Medulla oblongata (tissue), 1 donor: ENCODE measurements around the gene ZNF341.
"Not testable (repeated sequence)": the region's sequence is repeated elsewhere in the genome, so short reads cannot be mapped to it uniquely, and the experiment has no call there.

ENCODE experiments used
- DNase-seq: peaks from one replicate; pipeline ENCODE4 v3.0.0-alpha.2; 2015; ENCODE audit errors: extremely low spot score

Gene ZNF341

GRCh38 chr20:33728463-33728862, 3.3 kb upstream of the ZNF341 start:
- no peak for DNase-seq

GRCh38 chr20:33729101-33729500, 2.7 kb upstream of the ZNF341 start:
- no peak for DNase-seq

GRCh38 chr20:33730946-33731692, 677 bp upstream of the ZNF341 start:
- DNase-seq, result no peak

GRCh38 chr20:33732166-33732970, 572 bp downstream of the ZNF341 start:
- DNase-seq, result no peak

- DNase-seq, result peak; percentile 48
Observed at GRCh38 chr20:33733654-33734576, 2.1 kb downstream of the ZNF341 start.

DNA sequence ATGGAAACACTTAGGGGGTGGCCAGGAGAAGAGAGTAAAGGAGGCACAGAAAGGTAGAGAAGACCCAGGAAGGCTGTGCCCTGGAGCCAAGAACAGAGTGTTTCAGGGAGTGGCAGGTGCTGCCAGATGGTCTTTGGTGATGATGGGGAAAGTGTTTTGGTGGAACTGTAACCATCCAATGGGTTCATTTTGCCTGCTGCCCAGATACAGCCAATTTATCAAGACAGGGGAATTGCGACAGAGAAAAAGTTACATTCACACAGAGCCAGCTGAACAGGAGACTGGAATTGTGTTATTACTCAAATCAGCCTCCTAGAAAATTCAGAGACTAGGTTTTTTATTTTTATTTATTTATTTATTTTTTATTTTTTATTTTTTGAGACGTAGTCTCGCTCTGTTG, 5.2 kb downstream of the ZNF341 start:
- DNase-seq, result no peak

DNA sequence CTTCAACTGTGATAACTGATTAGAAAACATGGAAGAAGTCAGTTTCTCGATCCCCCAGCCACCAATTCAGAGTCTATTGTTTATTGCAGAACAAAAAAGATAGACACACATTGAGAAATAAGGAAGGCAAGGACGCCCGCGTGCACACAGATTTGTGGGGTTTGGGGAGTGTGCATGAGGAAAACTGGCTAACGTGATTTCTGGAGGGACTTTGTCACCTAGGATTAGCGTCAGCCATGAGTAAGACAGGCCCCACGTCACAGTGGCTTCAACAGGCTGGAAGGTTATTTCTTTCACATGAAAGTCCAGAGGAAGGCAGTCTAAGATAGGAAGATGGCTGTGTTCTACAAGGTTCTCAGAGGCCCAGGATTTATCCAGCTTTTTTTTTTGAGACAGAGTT, 7.7 kb downstream of the ZNF341 start:
- DNase-seq, result no peak

DNA sequence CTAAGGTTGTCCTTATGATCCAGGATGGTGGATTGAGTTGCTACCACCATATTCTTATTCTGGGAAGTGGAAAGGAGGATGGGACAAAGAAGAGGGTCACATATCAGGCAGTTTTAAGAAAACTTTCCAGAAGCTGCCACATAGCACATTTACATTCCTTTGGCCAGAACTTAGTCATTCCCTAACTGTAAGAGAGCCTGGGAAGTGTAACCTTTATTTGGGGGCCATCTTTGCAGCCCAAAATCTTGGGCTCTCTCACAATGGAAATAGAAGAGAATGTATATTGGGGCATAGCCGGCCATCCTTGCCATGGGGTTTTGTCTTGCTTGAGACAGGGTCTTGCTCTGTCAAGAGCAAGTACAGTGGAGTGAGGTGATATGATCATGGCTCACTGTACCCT, 8.4 kb downstream of the ZNF341 start:
- DNase-seq, result no peak

- DNase-seq, result no peak
Observed at GRCh38 chr20:33744181-33744580, 12.4 kb downstream of the ZNF341 start.

DNA sequence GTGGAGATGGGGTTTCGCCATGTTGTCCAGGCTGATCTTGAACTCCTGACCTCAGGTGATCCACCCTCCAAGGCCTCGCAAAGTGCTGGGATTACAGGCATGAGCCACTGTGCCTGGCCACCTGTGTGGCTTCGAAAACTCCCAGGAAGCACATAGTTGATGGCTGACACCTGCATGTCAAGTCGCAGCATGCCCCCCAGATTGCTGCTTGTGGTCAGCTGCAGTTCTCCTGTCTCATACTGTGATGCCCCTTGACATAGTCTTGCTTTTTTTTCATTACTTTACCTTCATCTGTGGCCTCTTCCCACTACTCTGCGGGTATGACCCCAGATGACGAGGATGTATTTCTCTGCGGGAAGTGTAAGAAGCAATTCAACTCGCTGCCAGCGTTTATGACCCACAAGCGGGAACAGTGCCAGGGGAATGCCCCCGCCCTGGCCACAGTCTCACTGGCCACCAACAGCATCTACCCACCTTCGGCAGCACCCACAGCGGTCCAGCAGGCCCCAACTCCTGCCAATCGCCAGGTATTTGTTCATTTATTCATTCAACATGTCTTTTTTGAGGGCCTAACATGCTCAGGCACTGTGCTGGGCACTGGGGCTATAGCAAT, 13.1 kb downstream of the ZNF341 start:
- DNase-seq, result no peak

DNA sequence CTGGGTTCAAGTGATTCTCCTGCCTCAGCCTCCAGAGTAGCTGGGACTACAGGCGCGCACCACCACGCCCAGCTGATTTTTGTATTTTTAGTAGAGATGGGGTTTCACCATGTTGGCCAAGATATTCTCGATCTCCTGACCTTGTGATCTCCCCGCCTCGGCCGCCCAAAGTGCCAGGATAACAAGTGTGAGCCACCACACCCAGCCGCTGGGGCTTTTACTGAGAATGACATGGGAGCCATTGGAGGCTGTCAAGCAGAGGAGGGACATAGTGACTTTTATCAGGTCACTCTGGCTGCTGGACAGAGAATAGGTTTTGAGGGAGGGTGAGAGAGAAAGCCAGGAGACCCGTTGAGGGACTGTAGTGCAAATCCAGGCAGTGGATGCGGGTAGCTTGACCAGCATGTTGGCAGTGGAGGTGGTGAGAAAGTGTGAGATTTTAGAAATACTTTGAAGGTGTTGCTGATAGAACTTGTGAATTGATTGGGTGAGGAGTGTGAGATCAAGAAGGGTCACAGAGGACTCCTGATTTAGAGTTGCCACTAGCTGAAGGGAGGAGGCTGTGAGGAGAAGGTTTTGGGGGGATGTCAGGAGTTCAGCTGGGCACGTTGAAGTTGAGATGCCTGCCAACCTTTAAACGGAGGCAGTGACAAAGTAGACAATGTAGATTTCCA, 14.7 kb downstream of the ZNF341 start:
- no peak for DNase-seq

DNA sequence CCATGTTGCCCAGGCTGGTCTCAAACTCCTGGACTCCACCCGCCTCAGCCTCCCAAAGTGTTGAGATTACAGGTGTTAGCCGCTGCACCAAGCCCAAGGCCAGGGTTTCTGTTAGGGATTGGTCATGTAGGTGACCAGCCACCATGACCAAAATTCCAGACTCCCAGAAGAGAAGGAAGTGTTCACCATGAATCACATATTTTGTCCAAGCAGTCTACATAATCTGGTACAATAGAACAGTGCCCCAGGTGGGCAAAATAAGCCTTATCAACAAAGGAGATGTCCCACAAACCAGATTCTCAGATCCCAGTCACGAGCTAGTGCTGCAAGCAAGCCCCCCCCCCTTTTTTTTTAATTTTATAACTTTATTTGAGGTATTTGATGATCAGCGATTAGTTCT, 20.0 kb downstream of the ZNF341 start:
- no peak for DNase-seq

DNA sequence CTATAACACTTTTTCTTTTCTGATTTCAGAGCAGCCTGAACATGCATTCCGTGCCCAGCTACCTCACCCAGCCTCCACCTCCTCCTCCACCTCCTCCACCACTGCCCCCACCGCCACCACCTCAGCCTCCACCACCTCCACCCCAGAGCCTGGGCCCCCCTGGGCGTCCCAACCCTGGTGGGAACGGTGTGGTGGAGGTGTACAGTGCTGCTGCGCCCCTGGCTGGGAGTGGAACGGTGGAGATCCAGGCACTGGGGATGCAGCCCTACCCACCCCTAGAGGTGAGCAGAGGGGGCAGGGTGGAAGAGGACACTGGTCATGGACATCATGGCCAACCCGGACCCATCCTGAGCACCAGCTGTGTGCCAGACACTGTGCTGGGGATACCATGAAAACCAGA, 21.3 kb downstream of the ZNF341 start:
- no peak for DNase-seq

DNA sequence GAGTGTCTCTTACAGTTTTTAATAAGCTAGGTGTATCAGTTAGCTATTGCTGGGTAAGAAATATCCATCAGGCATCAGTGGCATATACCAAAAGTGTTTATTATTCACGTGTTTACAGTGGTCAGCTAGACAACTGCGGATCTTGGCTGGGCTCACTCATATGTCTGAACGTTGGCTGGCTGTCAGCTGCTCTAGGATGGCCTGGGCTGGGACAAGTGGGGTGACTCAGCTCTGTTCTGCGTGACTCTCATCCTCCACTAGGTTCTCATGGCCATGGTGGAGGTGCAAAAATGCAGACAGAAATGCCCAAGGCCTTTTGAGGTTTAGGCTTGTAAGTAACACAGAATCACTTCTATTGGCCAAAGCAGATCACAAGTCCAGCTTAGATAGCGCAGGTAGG, 22.0 kb downstream of the ZNF341 start:
- no peak for DNase-seq

DNA sequence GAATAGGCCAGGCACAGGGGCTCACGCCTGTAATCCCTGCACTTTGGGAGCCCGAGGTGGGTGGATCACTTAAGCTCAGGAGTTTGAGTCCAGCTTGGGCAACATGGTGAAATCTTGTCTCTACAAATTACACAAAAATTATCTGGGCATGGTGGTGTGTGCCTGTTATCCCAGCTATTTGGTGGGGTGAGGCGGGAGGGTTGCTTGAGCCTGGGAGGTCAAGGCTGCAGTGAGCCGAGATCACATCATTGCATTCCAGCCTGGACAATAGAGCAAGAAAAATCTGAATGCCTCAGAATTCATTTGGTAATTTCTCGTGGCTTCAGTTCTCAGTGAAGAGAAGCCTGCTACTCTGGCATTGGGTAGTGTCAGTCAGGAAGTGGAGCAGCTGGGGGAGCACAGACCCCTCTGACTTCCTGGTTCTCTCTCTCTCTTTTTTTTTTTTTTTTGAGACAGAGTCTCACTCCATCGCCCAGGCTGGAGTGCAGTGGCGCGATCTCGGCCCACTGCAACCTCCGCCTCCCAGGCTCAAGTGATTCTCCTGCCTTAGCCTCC, 24.2 kb downstream of the ZNF341 start:
- DNase-seq, result not testable (repeated sequence)

DNA sequence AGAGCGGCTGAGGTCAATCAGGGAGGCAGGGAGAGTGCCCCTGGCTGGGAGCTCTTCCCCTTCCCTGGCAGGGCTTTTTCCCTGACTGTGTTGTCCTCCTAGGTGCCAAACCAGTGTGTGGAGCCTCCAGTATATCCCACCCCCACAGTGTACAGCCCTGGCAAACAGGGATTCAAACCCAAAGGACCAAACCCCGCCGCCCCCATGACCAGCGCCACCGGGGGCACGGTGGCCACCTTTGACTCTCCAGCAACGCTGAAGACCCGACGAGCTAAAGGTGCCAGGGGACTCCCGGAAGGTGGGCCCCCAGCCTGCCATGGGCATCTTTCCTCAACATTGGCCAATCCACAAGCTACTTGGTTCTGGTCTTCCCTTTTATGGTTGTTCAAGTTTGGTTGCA, 25.2 kb downstream of the ZNF341 start:
- DNase-seq, result no peak

GRCh38 chr20:33757458-33757857, 25.7 kb downstream of the ZNF341 start:
- no peak for DNase-seq

GRCh38 chr20:33761698-33762250, 30.0 kb downstream of the ZNF341 start:
- DNase-seq, result no peak

- DNase-seq, result no peak
Observed at GRCh38 chr20:33765099-33765498, 33.3 kb downstream of the ZNF341 start.

DNA sequence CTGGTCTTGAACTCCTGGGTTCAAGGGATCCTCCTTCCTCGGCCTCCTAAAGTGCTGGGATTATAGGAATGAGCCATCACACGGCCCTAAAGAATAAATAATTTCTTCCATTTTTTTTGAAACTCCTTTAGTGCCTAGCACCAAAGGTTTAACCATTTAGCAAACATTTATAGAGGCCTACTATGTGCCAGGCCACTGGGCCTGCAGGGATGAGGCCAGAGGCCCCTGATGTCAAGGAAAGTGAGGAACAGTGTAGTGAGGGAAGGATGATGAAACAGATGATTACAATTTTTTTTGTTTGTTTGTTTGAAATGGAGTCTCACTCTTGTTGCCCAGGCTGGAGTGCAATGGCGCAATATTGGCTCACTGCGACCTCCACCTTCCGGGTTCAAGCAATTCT, 33.8 kb downstream of the ZNF341 start:
- no peak for DNase-seq

DNA sequence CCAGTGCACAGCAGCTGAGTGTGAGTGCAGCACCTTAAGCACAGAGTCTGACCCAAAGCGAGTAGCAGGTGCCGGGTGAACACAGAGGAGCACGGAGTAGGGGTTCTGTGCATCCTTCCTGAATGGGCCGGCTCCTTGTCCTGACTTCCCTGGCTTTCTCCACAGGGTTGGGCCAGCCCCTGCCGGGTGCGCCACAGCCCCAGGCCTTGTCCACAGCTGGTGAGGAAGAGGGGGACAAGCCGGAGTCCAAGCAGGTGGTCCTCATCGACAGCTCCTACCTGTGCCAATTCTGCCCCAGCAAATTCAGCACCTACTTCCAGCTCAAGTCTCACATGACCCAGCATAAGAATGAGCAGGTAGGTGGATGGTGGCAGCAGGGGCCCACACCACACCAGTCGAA, 34.9 kb downstream of the ZNF341 start:
- DNase-seq, result no peak
